GM19043 (cell line): ENCODE measurements around the gene PRAC2.
"Not testable (repeated sequence)": the region's sequence is repeated elsewhere in the genome, so short reads cannot be mapped to it uniquely, and the experiment has no call there.

ENCODE experiments used
- ATAC-seq: cut with Tn5 transposase; IDR thresholded peaks from one replicate; pipeline ENCODE4 v1.9.1; 2021; ENCODE audit warnings: low read depth; ENCODE audit not compliant: unreplicated experiment

PRAC2 gene

DNA sequence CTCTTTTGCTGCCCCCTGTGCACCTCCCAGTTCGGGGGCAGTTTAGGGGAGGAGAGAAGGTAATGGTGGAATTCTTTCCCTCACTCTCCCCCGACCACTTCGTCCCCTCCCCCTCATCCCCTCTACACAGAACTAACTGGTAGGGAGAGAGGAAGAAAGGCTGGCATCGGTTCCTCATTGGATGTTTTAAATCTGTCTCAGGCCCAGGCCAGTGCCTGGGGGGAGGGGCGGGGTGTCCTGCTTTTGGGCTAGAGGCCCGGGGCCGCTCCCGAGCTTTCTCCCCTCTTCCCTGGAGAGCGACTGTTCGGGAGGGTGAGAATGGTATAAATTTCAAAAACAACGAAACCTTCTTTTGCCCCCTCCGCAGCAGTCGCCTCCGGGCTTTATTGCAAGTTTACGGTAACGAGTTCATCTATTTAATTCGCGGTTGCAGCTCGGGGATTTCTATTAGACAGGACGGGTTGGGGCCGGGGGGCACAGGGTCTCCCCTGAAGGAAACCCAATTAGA lies at the start of gene PRAC2:
Gene PRAC2, plus strand, starts transcription at position 271 of the 508 bp plus-strand sequence. CDS start 1,226 bp downstream, outside the sequence.
- no peak for ATAC-seq

DNA sequence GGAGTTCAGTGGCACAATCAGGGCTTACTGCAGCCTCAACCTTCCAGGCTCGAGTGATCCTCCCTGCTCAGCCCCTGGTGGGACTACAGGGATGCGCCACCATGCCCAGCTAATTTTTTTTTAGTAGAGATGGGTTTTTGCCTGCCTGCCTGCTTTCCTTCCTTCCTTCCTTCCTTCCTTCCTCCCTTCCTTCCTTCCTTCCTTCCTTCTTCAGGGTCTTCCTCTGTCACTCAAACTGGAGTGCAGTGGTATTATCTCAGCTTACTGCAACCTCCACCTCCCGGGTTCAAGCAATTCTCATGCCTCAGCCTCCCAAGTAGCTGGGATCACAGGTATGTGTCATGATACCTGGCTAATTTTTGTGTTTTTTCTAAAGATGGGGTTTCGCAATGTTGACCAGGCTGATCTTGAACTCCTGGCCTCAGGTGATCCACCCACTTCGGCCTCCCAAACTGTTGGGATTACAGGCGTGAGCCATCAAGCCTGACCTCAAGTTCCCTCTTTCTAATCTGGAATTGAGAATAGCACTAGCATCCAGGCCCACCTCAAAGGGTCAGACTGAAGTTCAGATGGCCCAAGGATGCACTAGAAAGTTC lies 45.9 kb upstream of the PRAC2 start:
- ATAC-seq, result no peak

- no peak for ATAC-seq
Measured at GRCh38 chr17:48678141-48678971, 44.6 kb upstream of the PRAC2 start.

DNA sequence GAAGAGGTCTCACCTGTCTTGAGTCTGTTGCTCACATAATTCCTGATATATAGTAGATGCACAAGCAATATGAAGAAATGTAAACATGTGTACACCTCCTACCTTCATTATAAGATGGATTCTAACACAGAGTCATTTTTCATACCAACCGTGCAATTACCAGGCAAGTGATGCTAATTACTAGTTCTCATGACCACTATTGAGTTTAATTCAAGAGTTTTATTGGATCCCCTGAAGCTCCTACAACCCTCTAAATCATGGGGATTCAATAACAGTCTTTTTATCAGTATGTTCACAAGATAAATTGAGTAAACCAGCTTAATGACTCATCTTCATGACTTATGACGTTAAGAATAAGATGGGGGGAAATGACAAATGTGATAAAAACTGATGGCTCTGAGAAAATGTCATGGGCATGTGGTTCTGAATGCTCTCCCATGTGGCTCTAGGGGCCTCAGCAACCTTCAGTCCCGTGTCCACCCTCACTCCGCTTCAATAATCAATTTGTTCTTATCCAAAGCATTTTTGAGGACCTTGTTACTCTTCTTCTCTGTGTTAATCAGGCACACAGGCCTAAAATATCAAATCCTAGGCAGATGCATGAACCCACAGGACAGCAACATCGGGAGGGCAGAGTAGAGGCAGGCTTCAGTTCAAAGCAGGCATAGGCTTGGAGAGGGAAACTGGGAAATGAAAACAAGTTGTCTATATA lies 43.4 kb upstream of the PRAC2 start:
- ATAC-seq, result no peak

DNA sequence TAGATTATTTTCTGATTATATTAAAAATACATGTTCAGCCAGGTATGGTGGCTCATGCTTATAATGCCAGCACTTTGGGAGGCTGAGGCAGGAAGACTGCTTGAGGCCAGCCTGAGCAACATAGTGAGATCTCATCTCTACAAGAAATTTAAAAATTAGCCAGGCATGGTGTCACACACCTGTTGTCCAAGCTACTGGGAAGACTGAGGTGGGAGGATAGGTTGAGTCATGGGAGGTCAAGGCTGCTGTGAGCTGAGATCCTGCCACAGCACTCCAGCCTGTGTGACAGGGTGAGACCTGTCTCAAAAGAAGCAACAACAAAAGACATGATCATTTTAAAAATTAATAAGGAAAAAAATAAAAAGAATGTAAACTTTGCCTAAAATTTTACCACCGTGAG lies 41.4 kb upstream of the PRAC2 start:
- ATAC-seq, result no peak

DNA sequence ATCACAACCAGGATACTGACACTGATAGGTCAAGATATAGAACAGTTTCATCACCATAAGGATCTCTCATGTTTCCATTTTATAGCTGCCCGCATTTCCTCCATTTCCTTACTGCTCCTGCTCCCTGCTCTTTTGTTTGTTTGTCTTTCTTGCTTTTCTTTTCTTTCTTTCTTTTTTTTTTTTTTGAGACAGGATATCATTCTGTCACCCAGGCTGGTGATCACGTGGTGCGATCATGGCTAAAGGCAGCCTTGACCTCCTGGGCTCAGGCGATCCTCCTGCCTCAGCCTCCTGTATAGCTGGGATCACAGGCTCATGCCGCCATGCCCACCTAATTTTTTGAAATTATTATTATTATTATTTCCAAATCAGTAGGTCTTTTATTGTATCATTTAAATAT lies 32.3 kb upstream of the PRAC2 start:
- ATAC-seq, result no peak

- ATAC-seq, result no peak
Measured at GRCh38 chr17:48692049-48692448, 30.9 kb upstream of the PRAC2 start.

DNA sequence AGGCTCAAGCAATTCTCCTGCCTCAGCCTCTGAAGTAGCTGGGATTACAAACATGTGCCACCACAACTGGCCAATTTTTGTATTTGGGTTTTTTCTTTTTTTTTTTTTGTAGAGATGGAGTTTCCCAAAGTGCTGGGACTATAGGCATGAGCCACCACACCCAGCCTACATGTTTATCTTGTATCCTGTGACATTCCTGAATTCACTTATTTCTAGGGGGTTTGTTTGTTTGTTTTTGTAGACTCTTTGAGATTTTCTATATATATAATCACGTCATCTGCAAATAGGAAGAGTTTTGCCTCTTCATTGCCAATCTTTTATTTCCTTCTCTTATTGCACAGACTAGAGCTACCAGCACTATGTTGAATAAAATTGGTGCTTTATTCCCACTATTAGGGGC lies 29.8 kb upstream of the PRAC2 start:
- no peak for ATAC-seq

- no peak for ATAC-seq
Measured at GRCh38 chr17:48701864-48702532, 21.0 kb upstream of the PRAC2 start.

DNA sequence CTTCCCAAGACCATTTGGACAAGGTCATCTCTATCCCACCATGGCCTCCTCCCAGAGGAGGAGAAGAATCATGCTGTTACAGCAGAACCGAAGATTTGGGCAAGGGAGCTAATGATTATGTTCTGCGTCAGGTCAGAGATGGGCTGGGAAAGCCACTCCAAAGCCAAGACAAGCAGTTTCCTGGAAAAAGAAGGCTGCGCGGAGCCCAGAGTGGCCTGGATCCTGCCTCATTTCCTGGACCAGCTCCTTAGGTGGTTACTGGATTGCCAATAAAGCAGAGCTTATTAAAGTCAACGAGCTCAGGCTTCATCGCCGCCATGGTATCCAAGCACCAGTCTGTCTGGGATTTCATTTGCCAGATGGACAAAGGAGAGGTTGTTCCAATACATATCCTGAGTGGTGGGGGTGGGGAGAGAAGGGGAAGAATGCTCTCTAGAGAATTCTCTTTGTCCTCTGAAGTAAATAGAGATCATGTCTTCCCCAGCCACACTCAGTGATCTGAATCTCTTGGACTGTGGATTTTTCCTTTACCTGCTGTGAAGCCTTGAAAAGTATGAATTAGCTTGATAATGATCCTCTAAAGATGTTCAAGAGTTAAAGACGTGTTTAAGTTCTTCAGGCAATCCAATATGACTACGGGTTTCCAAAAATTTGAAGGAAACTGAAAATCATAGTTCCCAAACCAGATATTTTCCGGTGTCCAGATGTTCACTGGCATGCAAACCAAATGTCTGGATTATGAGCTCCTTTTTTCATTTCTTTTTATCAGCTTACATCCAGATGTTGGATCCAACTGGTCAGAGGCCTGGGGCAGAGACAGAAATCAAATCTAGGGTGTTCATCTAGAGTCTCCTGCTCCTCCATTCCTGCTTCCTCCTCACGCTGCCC lies 18.4 kb upstream of the PRAC2 start:
- ATAC-seq, result no peak

- ATAC-seq, result no peak
Measured at GRCh38 chr17:48711128-48711527, 11.9 kb upstream of the PRAC2 start.

DNA sequence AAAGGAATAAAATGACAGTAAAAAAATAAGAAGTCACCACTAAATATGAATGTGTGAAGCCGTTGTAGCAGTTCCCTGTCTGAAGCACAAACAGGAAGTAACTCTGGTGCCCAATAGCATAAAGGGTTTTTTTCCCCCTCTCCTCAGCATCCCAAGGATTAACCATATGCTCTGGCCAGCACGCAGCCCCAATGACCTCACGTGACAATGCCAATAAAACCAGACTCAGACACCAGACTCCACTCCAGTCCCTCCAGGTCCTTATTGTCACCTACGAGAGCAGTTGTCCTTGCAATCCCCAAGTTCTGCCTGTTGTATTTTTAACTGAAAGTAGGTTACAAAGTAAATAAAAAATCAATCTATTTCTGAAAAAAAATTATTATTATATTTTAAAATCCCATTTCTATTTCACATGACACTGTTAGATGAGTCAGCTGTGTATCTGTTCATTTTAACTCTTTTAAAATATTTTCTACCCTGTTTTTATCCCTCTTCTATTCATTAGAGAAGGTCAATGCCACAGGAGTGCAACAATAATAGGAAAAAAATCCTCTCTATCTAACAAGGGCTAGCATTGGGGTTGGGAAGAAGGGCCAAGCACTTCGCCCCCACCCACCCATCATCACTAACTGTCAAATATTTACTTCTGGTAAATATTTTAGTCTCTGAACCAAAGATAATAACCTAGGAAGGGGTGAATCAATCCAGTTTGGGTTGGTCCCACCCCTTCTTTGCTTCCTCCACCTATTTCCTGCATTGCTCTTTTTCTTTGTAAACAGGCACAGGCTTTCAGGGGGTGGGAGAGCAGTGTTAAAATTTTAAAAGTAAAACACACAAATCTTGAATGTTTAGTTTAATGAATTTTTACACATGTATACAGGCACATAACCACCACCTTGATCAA lies 7.2 kb upstream of the PRAC2 start:
- no peak for ATAC-seq

- ATAC-seq, result not testable (repeated sequence)
Measured at GRCh38 chr17:48716549-48716948, 6.4 kb upstream of the PRAC2 start.

GRCh38 chr17:48717367-48718226 lies 5.4 kb upstream of the PRAC2 start:
- no peak for ATAC-seq

DNA sequence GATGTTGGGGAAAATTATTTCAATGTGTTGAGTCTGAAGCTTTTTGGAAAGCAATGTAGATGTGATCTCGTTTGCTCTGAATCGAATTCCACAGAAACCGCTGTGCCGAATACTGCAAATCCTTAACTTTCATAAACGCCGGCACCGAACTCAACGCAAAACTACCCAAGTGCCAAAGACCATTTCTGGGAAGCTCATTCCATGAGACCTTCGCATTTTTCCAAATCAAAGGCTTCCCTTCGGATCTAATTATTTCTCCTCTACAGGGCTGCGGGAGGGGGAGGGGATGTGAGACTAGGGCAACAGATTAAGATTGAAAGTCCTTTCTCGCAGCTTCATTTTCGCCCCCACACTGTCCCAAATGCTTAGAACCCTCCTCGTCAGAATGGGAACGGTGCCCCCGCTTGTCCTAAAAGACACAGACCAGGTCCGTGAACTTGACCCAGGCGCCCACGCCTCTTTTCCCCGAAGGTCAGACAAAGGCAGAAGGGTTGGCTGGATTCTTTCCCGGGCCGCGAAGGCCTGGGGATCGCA lies 4.7 kb upstream of the PRAC2 start:
- ATAC-seq, result no peak

DNA sequence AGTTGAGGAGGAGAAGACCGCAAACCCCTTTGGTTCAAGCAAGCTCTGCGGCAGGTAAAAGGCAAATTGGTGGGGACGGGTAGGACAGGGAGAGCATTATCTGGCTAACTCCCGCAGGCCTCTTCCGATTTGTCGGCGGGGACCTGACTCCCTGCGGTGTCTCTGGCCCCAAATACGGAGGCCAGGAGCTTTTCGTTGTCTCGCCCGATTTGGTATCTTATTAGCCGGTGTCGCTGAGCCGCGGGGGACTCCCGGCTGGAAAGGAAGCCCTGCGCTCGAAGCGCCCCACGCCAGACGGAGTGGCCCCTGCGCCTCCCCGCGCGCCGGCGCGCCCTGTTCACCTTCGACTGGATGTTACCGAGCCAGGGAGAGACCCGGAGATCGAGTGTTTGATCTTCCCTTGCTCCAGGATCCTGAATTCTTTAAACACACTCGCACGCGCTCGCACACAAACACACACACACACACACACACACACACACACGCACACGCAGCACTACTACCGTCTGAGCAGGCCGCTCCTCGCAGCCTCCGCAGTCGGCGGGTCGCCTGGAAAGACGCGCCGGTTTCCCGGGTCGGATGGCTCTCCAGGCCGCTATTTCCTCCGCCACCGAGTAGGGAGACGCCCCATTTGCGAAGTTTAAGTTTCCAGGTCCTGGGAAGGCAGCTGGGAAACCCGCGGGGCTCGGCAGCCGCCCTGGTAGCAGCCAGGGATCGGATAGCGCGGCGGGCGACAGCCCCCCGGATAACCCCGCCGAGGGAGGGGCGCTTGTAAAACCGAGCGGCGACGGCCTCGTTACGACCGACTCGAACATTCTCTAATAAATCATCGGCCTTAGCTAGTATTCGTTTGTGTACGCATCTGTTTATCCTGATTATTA lies 4.0 kb upstream of the PRAC2 start:
- no peak for ATAC-seq
